NOMO-1 (cell line): ENCODE data around the gene EXOC4.

Experiments used
- DNase-seq, 2 experiments: peaks; one replicate each; lab custom pipeline; 2025; ENCODE audit not compliant: unreplicated experiment in 2 of 2; lab: John Stamatoyannopoulos, UW

EXOC4 gene

DNA sequence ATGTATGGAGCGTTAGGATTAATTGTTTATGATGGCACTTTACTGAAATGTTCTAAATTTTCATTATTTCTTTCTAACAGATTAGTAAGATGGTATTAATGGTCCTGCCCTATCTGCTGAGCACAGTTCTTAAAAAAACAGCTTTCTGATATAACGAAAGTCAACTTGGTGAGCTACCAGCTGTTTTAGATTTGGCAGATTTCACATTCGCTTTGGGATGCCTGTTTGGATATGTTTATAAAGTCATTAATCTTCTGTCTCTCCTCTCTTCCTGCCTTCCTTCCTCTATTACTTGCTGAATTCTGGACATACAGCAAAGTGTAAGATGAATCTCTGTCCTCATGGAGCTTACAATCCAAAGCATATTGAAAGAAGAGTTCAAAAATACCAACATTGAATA lies 477.5 kb downstream of the EXOC4 start:
- no peak for DNase-seq

DNA sequence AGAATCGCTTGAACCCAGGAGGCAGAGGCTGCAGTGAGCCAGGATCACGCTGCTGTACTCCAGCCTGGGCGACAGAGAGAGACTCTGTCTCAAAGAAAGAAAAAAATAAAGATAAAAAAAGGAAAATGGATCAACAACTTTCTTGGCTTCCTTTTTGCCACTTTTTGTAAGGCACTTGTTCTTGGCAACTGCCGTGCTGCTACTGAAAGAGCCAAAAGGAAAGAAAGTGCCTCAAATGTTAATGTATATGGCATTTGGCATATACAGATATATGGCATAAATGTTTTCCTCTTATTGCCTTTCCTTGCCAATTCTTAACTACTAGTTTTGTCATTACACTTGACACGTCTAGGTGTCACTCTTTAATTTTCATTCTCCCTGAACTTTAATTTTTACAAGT lies 480.5 kb downstream of the EXOC4 start:
- DNase-seq = no peak

DNA sequence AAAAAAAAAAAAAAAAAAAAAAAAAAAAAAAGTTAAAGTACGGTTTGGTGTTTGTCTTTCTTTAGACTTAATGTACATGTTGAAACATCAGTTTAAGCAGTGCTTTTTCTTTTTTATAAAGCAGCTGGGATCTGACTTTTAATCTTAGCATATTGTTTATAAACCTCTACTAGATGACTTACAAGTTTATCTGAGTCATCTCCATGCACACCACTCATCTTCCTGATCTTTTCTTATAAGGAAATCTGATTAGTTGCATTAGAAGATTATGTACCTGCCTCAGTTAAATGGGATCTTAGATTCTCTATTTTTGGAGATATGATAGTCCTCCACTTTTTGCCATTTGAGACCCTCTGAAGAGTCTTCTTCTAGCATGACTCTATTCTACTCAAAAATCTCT lies 482.3 kb downstream of the EXOC4 start:
- no peak for DNase-seq

- no peak for DNase-seq
Measured at GRCh38 chr7:133739817-133740216, 486.9 kb downstream of the EXOC4 start.

DNA sequence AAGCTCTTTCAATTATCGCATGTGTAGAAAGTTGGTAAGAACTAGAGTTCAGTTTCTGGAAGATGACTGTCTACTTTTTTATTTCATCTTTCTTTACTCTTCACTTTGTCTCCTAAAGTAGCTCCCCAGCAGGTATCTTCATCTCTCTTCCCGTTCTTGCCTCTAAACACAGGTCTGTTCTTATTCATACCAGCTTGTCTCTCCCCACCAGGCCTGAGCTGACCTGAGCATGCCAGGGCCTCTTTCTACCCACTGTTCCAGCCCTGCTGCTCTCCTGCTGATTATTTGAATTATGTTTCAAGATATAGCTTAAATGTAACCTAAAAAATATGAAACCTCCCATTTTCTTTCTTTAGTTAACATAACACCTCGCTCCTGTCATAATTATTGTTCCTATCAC lies 488.2 kb downstream of the EXOC4 start:
- DNase-seq = peak in 1 of 2 experiments; percentile 0

DNA sequence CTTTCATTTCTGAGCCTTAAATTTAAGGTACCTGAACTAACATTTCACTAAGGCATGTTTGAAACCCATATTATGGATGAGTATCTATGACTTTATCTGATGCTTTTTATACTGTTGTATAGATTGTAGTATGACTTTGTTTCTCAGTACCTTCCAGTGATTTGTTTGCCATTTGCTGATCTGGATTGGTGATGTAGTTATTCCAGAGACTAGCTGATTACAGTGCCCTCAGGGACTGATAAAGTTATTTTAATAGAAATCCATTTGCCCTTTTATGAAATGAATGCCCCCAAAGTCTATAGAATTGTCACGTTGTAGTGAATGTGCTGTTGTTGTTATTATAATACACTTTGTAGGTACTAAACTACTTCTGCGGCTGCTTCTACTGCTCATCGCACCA lies 488.8 kb downstream of the EXOC4 start:
- DNase-seq = no peak

DNA sequence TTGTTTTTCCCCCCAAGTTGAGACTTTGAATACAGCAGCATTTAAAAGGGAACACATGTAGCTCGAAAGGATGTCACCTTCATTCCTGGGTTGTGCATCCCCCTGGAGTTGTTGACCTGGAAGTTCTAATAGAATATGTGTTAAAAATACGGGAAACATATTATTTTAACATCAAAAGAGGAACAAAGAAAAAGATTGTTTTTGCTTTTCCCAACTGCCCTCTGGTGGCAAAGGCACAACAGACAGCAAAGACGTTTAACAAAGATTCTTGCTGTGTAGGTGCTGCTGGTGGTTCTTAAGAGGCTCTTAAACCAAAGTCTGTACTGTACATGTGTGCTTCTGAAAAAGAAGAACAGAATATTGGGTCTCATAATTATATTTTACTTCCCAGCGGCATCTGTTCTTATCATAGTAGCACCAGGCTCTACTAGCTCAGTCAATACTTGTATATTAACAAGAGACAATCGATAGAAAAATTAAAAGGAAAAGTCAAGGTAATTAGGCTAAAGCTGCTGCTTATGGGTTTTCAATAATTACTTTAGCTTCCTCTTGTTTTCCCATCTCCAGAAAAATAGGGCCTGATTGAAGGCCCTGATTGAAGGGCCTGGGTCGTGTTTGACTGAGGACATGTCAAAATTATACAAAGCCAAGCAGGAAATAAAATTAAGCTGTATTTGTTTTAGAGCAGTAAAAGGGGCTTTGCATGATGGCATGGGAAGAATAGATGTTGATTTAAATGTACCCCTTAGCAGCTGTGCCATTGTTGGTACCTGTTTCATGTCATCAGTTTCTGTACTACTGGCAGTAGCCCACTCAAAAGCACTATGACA lies 490.0 kb downstream of the EXOC4 start:
- DNase-seq = peak; percentile 10 to 37

GRCh38 chr7:133744451-133744850 lies 491.6 kb downstream of the EXOC4 start:
- no peak for DNase-seq

GRCh38 chr7:133746305-133746704 lies 493.4 kb downstream of the EXOC4 start:
- DNase-seq = no peak

DNA sequence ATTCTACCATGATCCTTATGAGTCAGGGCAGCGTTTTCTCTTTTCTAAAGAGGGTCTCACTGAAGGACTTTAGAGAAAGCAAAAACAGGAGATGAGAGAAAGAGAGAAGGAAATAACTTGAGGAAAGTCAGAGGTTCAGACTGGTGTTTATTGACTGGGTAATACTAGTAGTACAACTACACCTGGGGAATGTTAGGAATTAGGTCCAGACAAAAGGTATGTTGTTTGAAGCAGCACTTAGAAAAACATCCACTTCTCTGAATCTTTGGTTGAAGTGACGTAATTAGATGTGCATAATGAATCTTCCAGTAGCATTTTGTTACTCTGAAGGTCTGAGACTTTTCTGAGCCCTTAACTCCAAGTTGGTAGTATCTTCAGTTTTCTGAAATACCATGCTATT lies 494.0 kb downstream of the EXOC4 start:
- DNase-seq = no peak

DNA sequence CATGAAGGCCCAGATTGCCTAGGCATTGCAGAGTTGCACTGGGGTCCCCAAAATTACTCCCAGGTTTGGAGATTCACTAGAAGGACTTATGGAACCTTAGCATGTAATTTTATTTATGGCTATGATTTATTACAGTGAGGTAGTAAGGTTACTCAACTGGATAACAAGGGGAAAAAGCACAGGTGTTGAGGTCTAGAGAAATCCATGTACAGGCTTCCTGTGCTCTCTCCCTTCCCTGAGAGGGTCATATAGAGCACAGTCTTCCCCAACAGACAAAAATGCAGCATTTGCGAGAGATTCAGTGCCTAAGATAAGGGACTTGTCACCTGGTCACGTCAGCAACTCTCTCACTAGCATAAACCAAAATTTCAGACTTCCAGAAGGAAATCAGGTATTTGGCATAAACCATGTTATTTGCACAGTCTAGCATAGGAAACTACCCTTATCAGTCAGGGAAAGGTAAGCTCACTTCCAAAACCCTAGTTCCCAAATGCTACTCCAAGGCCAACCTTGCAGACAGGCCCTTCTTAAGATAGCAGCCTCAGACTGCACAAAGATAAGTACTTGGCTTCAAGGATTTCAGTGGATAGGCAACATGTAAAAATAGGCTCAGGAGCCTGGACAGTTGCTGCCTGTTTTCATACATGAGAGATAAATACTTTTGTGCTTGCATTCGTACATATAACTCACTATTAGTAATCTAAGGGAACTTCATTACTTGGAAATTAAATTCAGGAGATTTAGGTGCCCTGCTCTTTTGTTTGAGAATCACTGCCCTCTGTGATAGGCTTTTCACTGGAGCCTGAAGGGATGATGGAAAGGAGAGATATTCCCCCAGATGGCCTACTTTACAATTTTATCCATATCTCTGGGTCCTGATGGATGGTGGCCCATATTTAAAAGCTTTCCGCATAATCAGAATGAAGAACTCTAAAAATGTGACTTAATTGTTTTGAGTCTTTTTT lies 495.8 kb downstream of the EXOC4 start:
- DNase-seq = no peak

GRCh38 chr7:133750287-133750686 lies 497.4 kb downstream of the EXOC4 start:
- DNase-seq = no peak

DNA sequence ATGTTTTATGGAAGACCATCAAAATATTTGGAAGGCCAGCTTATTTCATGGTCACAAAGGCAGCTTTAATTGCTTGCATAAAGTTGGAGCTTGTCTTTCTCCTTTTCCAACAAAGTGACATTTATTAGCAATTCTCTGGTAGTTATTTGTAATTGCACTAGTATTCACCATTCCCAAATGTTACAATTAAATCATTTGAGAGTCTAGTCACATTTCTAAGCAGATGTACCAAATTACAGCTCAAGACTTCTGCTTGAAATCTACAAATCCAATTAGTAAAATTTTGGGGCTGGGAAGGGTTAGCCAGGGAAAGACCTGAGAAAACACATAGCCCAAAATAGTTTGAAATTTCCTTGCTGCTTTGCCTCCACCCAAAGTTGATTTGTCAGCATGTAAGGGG lies 498.2 kb downstream of the EXOC4 start:
- DNase-seq = no peak

GRCh38 chr7:133753513-133753912 lies 500.6 kb downstream of the EXOC4 start:
- DNase-seq = no peak

GRCh38 chr7:133754708-133755107 lies 501.8 kb downstream of the EXOC4 start:
- DNase-seq = no peak

- DNase-seq = no peak
Measured at GRCh38 chr7:133755901-133756300, 503.0 kb downstream of the EXOC4 start.

DNA sequence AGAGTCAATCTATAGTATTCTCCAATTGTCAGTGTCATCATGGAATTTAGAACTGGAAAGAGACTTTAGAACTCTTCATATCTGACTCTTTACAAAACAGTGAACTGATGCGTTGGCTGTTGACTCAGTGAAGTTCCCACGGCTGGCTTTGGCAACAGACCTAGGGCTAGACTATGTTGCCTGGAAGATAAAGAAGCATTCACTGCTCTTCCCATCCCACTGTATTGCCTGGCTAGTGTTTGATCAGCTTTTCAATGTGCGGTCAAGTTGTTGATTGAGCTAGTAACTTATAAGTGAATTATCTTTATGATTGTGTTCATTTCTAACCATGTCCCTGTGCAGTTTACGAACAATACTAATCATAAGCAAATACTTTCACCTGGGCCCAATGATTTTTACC lies 508.6 kb downstream of the EXOC4 start:
- DNase-seq = no peak

GRCh38 chr7:133763076-133763640 lies 510.3 kb downstream of the EXOC4 start:
- DNase-seq = no peak

- no peak for DNase-seq
Measured at GRCh38 chr7:133769668-133770067, 516.8 kb downstream of the EXOC4 start.

- DNase-seq = no peak
Measured at GRCh38 chr7:133770863-133771492, 518.1 kb downstream of the EXOC4 start.
